GM19193 (cell line): ENCODE data around the gene RAPGEF4.

Experiments used
- POLR2A ChIP-seq: IDR thresholded peaks from 4 replicates; pipeline ENCODE4 v1.6.1; 2011; ENCODE audit not compliant: insufficient read depth, insufficient read length; ENCODE audit errors: extremely low read depth

RAPGEF4 gene

GRCh38 chr2:172859581-172860335 is 124.1 kb downstream of the RAPGEF4 start:
- TF ChIP-seq POLR2A, result no peak

DNA sequence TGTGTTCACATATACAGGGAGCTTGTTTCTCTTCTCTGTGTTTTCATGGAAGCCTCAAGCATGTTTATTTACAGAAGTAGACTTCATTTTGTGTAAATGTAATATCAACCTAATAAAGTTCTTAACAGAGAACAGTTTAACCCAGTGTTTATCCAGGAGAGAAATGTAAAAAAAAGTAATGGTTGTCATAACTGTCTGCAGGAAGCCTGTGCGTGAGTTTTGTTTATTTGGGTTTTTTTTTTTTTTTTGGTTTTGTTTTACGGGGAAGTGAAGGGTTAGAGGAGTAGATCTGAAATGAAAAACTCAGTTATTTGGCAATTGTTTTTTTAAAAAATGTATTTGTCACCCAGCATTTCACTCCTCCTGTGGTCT is 124.7 kb downstream of the RAPGEF4 start:
- TF ChIP-seq POLR2A, result no peak

GRCh38 chr2:172861098-172861497 is 125.5 kb downstream of the RAPGEF4 start:
- TF ChIP-seq POLR2A, result no peak

GRCh38 chr2:172861656-172862476 is 126.2 kb downstream of the RAPGEF4 start:
- TF ChIP-seq POLR2A, result no peak

DNA sequence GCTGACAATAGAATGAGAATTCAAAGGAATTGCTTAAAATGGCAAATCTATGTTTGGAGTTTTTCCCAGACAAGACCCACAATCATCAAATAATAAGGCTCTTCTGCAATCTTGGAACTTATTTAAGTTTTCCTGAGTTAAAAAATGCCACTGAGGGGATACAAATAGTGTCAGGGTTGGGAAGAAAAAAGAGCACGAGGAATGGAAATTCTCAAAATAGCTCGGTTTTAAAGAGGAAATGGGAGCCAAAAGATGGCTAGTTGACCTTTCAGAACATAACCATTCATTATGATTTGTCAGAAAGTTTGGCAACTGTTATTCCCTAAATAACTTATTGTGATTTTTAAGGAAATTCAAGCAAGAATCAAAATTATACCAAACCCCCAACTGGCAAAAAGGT is 127.7 kb downstream of the RAPGEF4 start:
- TF ChIP-seq POLR2A, result no peak

DNA sequence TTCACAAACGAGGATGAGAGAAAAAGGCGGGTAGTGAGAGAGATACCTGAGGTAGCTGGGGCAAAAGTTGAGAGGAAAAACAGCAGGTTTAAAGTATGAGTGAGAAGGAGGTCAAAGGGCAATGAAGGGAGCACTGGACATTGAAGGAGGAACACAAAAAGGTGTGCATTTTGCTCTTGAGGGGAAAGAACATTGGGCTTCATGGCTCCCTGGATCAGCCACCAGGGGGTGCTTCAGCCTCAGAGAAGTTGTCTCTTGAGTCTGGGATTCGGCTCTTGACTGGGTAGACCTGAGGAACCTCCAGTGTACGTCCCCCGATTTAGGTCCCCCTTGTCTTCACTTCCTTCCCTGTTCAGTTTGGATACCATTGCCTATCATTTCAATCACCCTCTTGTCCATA is 128.5 kb downstream of the RAPGEF4 start:
- no peak for TF ChIP-seq POLR2A

DNA sequence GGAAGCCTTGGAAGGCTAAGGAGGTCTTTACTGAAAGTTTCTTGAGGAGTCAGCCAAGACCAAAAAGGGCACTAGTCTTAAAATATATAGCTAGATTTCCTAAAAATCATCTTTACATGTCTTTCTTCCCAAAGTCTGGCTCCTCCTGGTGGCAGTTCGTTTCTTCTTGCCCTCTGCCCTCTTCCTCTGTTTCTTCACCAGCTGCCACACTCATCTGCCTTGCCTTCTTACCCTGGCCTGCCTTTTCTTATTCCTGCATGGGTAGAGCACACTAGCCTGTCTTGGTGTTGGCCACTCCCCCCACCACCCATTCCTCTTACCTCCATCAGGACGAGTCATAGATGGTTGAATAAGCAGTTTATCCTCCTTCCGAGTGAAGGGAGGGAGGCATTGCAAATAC is 129.8 kb downstream of the RAPGEF4 start:
- no peak for TF ChIP-seq POLR2A

DNA sequence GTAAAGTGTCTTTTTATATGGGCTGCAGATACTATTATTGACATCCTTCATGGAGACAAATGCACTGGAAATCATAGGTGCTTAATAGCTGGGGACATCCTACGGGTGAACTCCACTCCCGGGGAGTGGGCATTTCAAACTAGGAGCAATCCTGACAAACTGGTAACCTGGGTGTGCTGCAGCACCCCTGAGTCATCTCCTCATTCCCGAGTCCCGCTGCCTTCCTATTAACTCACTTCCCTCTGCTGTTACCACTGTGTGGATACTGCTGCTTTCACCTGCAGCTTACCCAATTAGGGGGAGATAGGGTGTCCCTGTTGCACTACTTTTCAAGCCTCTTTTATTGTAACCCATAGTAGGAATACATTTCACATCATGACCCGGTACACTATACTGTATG is 134.2 kb downstream of the RAPGEF4 start:
- no peak for TF ChIP-seq POLR2A

DNA sequence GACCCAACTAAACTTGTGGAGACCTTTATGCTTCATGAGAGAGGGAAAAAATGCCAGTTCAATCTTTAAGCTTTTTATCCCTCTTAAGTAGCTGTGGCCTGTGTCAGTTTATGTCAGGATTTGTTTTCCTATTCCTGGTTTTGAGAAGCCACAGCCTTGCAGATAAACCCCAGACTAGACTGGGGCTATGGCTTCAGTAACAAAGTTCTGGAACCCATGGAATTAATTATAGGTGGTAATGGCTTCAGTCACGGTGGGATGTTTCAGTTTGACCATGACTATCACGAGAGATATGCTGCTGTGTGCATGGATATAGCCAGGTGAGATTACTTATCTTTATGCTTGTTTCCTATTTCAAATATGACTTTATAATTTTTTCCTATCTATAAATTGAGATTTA is 134.8 kb downstream of the RAPGEF4 start:
- TF ChIP-seq POLR2A, result no peak

- no peak for TF ChIP-seq POLR2A
Observed at GRCh38 chr2:172877826-172878225, 142.2 kb downstream of the RAPGEF4 start.

DNA sequence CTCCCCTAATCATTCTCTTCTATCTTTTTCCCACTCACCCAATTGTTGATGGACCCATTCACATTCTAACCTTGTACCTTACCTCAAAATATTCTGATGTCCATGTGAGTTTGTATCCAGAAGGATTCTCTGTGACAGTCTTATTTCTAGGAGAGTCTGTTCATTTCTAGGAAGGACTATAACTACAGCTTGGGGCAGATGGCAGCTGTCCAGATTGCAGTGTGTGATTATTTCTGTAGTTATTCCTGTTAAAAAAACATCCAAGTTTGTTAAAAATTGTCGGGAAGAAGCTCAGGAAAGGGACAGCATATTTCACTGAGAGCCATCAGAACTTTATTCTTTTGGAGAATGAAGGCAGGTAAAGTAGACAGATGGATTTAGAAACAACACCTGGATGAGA is 142.6 kb downstream of the RAPGEF4 start:
- no peak for TF ChIP-seq POLR2A

GRCh38 chr2:172884336-172884735 is 148.7 kb downstream of the RAPGEF4 start:
- no peak for TF ChIP-seq POLR2A

DNA sequence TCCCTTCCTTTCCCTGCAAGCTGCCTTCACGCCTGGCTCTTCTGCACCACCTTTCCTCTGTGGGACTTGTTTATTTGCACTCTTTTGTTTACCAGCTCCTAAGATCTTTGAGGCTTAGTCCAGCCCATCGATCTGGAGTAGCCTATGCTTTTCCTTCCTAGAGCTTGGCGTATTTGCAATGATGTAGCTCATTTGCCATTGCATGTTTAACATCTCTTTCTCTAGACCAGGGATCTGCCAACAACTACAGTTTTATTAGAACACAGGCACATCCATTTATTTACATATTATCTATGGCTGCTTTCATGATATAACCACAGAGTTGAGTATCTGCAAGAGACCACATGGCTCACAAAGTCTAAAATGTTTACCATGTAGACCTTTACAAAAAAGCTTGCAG is 150.4 kb downstream of the RAPGEF4 start:
- TF ChIP-seq POLR2A, result no peak

- no peak for TF ChIP-seq POLR2A
Observed at GRCh38 chr2:172887280-172887679, 151.6 kb downstream of the RAPGEF4 start.

DNA sequence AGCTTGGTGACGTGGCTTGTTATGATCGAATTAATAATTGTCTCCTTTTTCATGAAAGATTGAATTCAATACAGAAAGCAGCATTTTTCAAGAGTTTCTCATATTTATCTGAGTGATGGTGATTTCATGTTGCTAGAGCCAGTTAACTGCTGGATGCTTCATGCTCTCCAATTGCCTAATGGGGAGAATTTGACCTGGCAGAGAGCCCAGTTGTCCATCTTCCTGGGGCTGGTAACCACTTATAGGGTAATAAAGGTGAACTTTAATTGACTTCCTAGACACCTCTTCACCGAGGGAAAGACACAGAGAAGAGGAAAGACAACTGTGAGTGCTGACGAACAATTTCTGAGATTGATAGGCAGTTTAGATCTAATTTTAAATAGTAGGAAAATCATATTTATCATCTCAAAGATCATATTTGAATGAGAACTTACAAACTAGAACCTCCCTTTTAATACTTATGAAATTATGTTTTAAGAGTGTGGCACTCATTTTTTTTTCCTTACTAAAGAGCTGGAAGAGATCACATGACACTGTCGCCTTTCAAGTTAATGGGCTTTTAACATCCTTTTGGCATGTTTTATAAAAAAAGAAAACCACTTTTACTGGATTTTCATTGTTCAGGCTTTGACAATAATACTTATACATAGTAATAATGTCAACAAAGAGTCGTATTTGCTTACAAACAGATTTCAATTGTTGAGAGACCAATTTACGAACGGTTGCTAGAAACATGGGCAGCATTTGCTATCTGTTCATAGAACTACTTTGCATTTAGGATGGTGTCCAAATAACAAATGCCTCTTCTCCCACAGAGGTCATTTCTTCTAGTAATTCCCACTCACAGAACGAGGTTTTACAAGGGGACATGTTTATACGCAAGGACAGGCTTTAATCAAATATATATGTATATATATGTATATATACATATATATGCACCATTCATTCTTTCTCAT is 153.3 kb downstream of the RAPGEF4 start:
- no peak for TF ChIP-seq POLR2A
